ENCODE measurements around the gene MAPK1IP1L.

GRCh38 chr14:55038708-55039107, 12.7 kb upstream of the MAPK1IP1L start:
- TF ChIP-seq CTCF (IDR thresholded peaks at IDR 0.05 in 4 of 5, conservative IDR thresholded peaks at IDR 0.05 in 1 of 5) (no peak), POLR2A (IDR thresholded peaks at IDR 0.05) (no peak)

Measured in gastrocnemius medialis (tissue), 4 donors.